ENCODE results near the gene CDKL4.

DNA sequence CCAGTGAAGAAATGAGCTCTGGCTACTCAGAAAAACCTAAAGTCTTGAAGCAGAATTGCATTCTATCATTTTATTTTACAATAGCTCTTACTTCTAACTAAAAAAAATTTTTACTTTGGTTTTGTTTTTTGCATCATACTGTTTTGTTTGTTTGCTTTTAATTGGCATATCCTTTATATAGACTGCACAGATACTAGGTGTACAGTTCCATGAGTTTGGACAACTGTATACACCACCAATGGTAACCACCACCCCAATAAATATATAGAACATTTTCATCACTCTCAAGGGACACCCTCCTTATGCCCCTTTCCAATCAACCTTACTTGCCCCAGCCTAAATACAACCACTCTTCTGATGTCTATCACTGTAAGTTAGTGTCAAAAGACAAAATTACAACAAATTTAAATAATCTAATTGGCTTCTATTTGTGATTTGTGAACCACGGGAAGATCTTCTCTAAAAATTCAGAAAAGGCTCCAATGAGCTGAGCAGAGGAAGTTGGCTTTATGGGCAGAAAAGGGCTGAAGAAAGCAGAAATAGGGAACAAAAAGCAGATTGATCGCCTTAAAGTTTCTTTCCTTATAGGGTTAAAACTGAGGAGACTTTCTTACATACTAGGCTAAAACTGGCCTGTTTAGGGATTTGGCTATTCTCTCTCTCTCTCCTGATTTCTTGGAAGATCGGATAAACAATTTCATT is 100.7 kb downstream of the CDKL4 start:
- TF ChIP-seq EZH2 (IDR thresholded peaks at IDR 0.05; ENCODE audit: insufficient read depth, poor library complexity, severe bottlenecking) = no peak
- TF ChIP-seq EZH2phosphoT487 (IDR thresholded peaks at IDR 0.05; ENCODE audit: insufficient read depth, low read depth) = no peak

Data from GM23248 (cell line).